Glutamatergic neuron (in vitro differentiated cells): Measurements from ENCODE around the gene MRFAP1. TPM values are rescaled to one million over a fixed set of nuclear protein-coding genes. Genes with fewer than 3 reads are reported as not detected.
A peak's percentile ranks its signal among the peaks of the same experiment; 100 is the strongest.

Source experiments
- DNase-seq: peaks from one replicate; pipeline ENCODE4 v3.0.0; 2022
- H3K27ac Mint-ChIP-seq: one replicate; pipeline ENCODE4 v1.8.0; 2020; ENCODE audit warnings: mild to moderate bottlenecking, mixed read lengths, inconsistent platforms; ENCODE audit not compliant: unreplicated experiment
- H3K27me3 Mint-ChIP-seq: one replicate; pipeline ENCODE4 v1.8.0; 2020; ENCODE audit warnings: mild to moderate bottlenecking, moderate library complexity, mixed read lengths, inconsistent platforms; ENCODE audit not compliant: unreplicated experiment
- H3K36me3 Mint-ChIP-seq: one replicate; pipeline ENCODE4 v1.8.0; 2020; ENCODE audit warnings: mild to moderate bottlenecking, mixed read lengths, inconsistent platforms; ENCODE audit not compliant: unreplicated experiment
- H3K4me1 Mint-ChIP-seq: one replicate; pipeline ENCODE4 v1.8.0; 2020; ENCODE audit warnings: mild to moderate bottlenecking, low read depth, mixed read lengths, inconsistent platforms; ENCODE audit not compliant: unreplicated experiment
- H3K4me3 Mint-ChIP-seq: one replicate; pipeline ENCODE4 v1.8.0; 2020; ENCODE audit warnings: mild to moderate bottlenecking, mixed read lengths, inconsistent platforms; ENCODE audit not compliant: unreplicated experiment
- H3K9me3 Mint-ChIP-seq: one replicate; pipeline ENCODE4 v1.8.0; 2020; ENCODE audit warnings: mild to moderate bottlenecking, moderate library complexity, mixed read lengths, inconsistent platforms; ENCODE audit not compliant: unreplicated experiment
- CTCF ChIP-seq: fragments of 200-600 bp; sonication (generic); IDR thresholded peaks from one replicate; pipeline ENCODE4 v1.5.0; 2021; ENCODE audit not compliant: partially characterized antibody, unreplicated experiment
- total RNA-seq: library from RNA; stranded (reverse); fragmentation: NEBNext Ultra II Directional; extraction: Animal tissue kit (Norgen Biotek cat#: 25700); gene quantifications from one replicate; pipeline ENCODE4 v1.2.1, GENCODE V29; 2021; ENCODE audit not compliant: unreplicated experiment

Gene MRFAP1
- total RNA-seq, 1 donor from 2014 or later: 226 TPM

GRCh38 chr4:6657242-6658208, 17.0 kb downstream of the MRFAP1 start:
- H3K9me3 Mint-ChIP-seq: peaks cover 3% of the 10 kb centered on the region
- no peak overlapping the region for H3K27ac Mint-ChIP-seq
- H3K4me3 Mint-ChIP-seq: no peak overlapping the region
- peaks cover 6% of the 10 kb centered on the region for H3K27me3 Mint-ChIP-seq
- H3K36me3 Mint-ChIP-seq: no peaks in the 10 kb centered on the region
- no peak for TF ChIP-seq CTCF
- DNase-seq: no peak
- H3K4me1 Mint-ChIP-seq: no peaks in the 10 kb centered on the region

- no peaks in the 10 kb centered on the region for H3K36me3 Mint-ChIP-seq
- H3K4me3 Mint-ChIP-seq: no peak overlapping the region
- no peaks in the 10 kb centered on the region for H3K4me1 Mint-ChIP-seq
- peaks cover 10% of the 10 kb centered on the region for H3K27me3 Mint-ChIP-seq
- H3K27ac Mint-ChIP-seq: no peak overlapping the region
- no peak for TF ChIP-seq CTCF
- DNase-seq: no peak
- peaks cover 3% of the 10 kb centered on the region for H3K9me3 Mint-ChIP-seq
These were observed 17.7 kb downstream of the MRFAP1 start for GRCh38 chr4:6658209-6658595.

- peak; percentile 30 for DNase-seq
- TF ChIP-seq CTCF: no peak
- no peak overlapping the region for H3K27ac Mint-ChIP-seq
- no peaks in the 10 kb centered on the region for H3K36me3 Mint-ChIP-seq
- H3K4me3 Mint-ChIP-seq: no peak overlapping the region
- H3K4me1 Mint-ChIP-seq: no peaks in the 10 kb centered on the region
- H3K27me3 Mint-ChIP-seq: peaks cover 10% of the 10 kb centered on the region
- peaks cover 3% of the 10 kb centered on the region for H3K9me3 Mint-ChIP-seq
These were observed 18.2 kb downstream of the MRFAP1 start for GRCh38 chr4:6658597-6659075.

- H3K9me3 Mint-ChIP-seq: no peaks in the 10 kb centered on the region
- no peaks in the 10 kb centered on the region for H3K36me3 Mint-ChIP-seq
- no peaks in the 10 kb centered on the region for H3K4me1 Mint-ChIP-seq
- DNase-seq: no peak
- peaks cover 10% of the 10 kb centered on the region for H3K27me3 Mint-ChIP-seq
- H3K4me3 Mint-ChIP-seq: no peak overlapping the region
- no peak overlapping the region for H3K27ac Mint-ChIP-seq
- no peak for TF ChIP-seq CTCF
These were observed 19.4 kb downstream of the MRFAP1 start for GRCh38 chr4:6659897-6660296.

GRCh38 chr4:6660430-6660829, 19.9 kb downstream of the MRFAP1 start:
- Mint-ChIP-seq H3K9me3 (no peaks in the 10 kb centered on the region), H3K27ac (no peak overlapping the region), H3K4me1 (no peaks in the 10 kb centered on the region), H3K4me3 (no peak overlapping the region), H3K27me3 (peaks cover 10% of the 10 kb centered on the region), H3K36me3 (no peaks in the 10 kb centered on the region)
- TF ChIP-seq CTCF: no peak
- DNase-seq: no peak
